ES-I3 (cell line): Measurements from ENCODE around the gene FAM210A.

Source experiments
- H3K36me3 ChIP-seq: 2 replicates; pipeline ENCODE4 v1.6.1; 2013; ENCODE audit warnings: mild to moderate bottlenecking, low read length, control low read depth, moderate library complexity; ENCODE audit not compliant: insufficient read depth
- H3K4me1 ChIP-seq: 2 replicates; pipeline ENCODE4 v1.6.1; 2013; ENCODE audit warnings: mild to moderate bottlenecking, control low read depth, low read length; ENCODE audit not compliant: insufficient read depth
- H3K9ac ChIP-seq: 2 replicates; pipeline ENCODE4 v1.6.1; 2013; ENCODE audit warnings: low read depth, mild to moderate bottlenecking, low read length, moderate library complexity
- H3K9me3 ChIP-seq: 2 replicates; pipeline ENCODE4 v1.6.1; 2013; ENCODE audit warnings: mild to moderate bottlenecking, low read length, moderate library complexity; ENCODE audit not compliant: control insufficient read depth, insufficient read depth

Gene FAM210A

DNA sequence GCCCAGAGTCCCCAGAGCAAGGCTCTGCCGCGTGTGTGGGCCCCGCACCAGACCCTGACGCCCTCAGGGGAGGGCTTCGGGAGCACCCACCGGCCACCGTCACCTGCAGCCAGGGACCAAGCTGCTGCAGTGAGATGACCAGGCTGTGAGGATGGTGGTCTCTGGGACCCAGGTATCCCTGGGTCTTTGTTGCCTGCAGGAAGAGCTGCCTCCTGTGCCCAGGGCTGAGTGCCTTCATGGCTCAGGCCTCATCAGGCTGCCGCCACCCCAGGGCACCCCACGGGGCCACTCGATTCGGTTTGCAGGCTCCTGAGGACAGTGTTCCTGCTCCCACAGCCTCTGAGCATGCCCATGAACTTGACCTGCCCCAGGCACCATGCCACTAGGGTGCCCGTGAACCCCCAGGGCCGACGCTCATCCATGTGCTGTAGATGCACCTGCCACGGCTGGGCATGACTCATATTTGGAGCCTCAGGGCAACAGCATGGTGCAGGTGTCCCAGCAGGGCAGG lies 109.8 kb downstream of the FAM210A start:
- Histone ChIP-seq H3K36me3 (no peaks in the 10 kb centered on the region), H3K4me1 (peaks cover 5% of the 10 kb centered on the region; the same call in 1 of the 2 replicates), H3K9me3 (no peaks in the 10 kb centered on the region), H3K9ac (no peak overlapping the region)

GRCh38 chr18:13616041-13616440 lies 110.3 kb downstream of the FAM210A start:
- H3K9me3 ChIP-seq, result no peaks in the 10 kb centered on the region
- H3K36me3 ChIP-seq, result no peaks in the 10 kb centered on the region
- H3K9ac ChIP-seq, result no peak overlapping the region
- peaks cover 5% of the 10 kb centered on the region; the same call in 1 of the 2 replicates for H3K4me1 ChIP-seq

DNA sequence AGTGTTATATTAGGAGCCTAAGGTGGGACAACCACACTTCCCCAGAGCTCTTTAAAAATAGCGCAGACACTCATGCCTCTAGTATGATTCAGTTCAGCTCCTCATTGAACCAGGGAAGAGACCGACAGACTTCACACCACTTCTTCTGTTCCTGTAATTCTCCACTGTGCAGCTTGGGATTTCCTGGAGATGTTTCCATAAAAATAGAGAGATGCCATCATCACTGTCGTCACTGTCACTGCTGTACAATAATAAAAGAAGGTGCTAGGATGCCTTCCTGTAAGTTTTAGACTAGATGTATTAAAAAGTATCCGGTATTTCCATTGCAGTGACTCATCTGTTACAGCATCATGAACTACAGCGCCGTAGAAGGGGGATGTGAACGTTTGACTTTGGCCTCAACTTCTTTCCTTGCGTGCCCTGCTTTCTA lies 110.9 kb downstream of the FAM210A start:
- Histone ChIP-seq H3K4me1 (peaks cover 10% of the 10 kb centered on the region; the same call in 1 of the 2 replicates), H3K36me3 (no peaks in the 10 kb centered on the region), H3K9ac (no peak overlapping the region), H3K9me3 (no peaks in the 10 kb centered on the region)

DNA sequence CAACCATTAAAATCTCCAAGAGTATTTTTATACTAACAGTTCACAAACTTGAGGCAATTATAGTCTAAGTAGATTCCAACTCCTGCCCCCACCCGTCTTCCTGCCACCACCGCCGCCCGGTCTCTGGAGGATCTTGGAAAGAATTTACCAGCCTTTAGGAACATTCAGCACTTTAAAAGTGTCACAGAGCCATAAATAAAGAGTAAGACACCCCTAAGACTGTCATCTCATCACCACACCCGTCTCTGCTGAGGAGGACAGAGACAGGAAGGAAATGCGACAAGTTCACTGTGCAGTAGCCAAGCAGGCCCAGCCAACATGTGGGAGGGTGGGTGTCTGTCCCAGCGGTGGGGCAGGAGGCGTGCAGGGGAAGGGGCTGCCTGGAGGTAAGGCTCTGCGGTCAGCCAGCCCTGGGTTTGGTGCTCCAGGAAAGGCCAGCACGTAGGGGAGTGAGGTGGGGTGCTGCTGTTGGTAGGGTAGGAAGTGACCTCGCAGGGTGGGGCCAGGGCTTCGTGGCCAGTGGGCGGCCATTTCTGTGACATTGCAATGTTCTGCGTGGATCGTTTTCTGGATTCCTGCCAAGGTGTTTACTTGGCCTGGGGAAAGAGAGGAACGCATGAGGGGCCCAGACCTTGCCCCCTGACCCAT lies 111.6 kb downstream of the FAM210A start:
- no peaks in the 10 kb centered on the region for H3K36me3 ChIP-seq
- peaks cover 10% of the 10 kb centered on the region; the same call in 1 of the 2 replicates for H3K4me1 ChIP-seq
- no peaks in the 10 kb centered on the region for H3K9me3 ChIP-seq
- H3K9ac ChIP-seq, result no peak overlapping the region

GRCh38 chr18:13613591-13614501 lies 112.5 kb downstream of the FAM210A start:
- Histone ChIP-seq H3K9ac (no peak overlapping the region), H3K36me3 (no peaks in the 10 kb centered on the region), H3K9me3 (no peaks in the 10 kb centered on the region), H3K4me1 (peaks cover 10% of the 10 kb centered on the region; the same call in 1 of the 2 replicates)
